HG02870 (cell line): Measurements from ENCODE around the gene SDK1.
A peak's percentile ranks its signal among the peaks of the same experiment; 100 is the strongest.

Source experiments
- ATAC-seq: cut with Tn5 transposase; IDR thresholded peaks from one replicate; pipeline ENCODE4 v1.9.1; 2021; ENCODE audit warnings: mild to moderate bottlenecking, moderate library complexity; ENCODE audit not compliant: unreplicated experiment

SDK1 gene

GRCh38 chr7:3455806-3456595, 154.9 kb downstream of the SDK1 start:
- ATAC-seq: no peak

GRCh38 chr7:3459111-3459510, 158.1 kb downstream of the SDK1 start:
- ATAC-seq: no peak

- no peak for ATAC-seq
Measured at GRCh38 chr7:3461923-3462322, 160.9 kb downstream of the SDK1 start.

DNA sequence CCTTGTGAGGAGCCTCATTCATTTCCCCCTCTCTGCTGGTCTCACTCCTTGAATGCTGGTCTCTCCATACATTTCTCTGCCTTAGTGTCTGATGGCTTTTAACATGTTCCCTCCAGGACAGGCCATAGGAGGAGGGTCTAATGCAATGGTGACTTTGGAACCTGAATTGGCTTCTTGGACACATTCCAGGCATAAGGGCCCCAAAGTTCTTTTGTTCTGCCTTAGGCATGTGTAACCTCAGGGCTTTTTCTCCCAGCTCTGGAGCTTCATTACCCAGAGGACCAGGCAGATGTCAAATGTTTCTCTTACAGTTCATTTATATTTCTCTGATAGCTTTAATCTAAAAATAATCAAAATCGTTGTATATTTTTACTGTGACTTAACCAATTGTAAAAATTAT, 162.6 kb downstream of the SDK1 start:
- no peak for ATAC-seq

- ATAC-seq: no peak
Measured at GRCh38 chr7:3464900-3465622, 164.0 kb downstream of the SDK1 start.

GRCh38 chr7:3466261-3466660, 165.2 kb downstream of the SDK1 start:
- ATAC-seq: no peak

GRCh38 chr7:3469641-3470040, 168.6 kb downstream of the SDK1 start:
- no peak for ATAC-seq

- no peak for ATAC-seq
Measured at GRCh38 chr7:3480197-3480596, 179.1 kb downstream of the SDK1 start.

- ATAC-seq: no peak
Measured at GRCh38 chr7:3481435-3481834, 180.4 kb downstream of the SDK1 start.

DNA sequence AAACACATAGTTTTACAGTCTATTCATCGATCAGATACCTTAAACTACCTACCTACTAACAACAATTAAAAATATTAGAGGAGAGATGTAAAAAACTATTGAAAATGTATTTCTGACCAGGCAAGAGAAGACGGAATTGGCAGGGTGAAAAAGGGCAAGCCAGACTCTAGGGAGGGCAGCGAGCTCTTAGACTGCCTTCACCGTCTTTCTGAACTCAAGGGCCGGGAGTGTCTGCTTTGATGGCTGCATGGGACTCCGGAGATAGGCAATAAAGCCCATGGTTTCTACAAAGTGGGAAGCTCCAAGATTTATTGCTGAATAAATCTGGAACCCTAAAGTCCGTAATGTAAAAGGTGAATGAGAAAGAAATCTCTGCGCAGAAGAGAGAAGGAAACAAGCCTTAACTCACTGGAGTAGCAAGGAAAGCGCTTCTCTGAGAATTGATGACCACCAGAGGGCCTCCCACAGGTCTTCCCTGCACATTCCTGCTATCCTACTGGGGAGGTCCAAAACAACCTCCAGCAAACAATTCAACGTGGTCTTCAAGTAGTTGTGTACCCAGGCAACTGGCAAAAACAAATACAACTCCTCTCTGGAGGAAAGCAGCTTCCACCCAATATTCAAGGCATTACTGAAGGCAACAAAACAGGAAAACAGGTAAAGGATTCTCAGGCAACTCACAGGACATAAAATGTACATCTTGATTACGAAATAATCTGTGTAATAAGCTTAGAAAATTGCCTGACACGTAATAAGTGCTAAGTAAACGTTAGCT, 181.3 kb downstream of the SDK1 start:
- ATAC-seq: no peak

DNA sequence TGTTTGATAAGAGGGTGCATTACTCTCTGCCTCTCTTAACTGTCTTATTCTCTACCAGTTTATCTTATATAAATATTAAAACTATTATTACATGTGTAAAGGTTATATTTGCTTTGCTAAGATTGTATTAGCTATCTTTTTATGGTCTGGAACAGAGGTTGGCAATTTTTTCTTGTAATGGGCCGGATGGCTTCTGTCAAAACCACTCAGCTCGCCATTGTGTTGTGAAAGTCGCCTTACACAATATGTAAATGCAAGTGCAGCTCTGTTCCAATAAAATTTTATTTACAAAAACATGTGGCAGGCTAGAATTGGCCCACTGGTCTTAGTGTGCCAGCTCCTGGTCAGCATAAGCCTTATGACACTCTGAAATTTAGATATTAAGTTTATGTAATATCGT, 185.8 kb downstream of the SDK1 start:
- no peak for ATAC-seq

DNA sequence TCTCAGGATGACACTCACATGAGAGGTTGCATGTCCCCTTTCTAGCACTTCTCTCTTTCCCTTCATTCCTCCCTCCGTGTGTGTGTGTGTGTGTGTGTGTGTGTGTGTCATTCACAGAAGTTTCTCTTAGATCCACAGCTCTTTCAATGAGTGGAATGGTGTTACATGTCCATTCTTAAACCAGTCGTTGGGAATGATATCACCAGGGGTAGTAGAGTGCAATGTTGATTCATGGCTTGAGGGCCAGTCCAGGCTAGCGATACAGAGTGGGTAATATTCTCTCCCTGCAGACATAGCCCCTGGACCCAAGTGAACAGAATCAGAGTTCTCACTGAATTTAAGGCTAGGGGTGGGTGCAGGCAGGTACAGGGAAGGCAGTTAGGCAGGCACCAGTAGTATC, 187.8 kb downstream of the SDK1 start:
- ATAC-seq: no peak

GRCh38 chr7:3493499-3493898, 192.4 kb downstream of the SDK1 start:
- no peak for ATAC-seq

DNA sequence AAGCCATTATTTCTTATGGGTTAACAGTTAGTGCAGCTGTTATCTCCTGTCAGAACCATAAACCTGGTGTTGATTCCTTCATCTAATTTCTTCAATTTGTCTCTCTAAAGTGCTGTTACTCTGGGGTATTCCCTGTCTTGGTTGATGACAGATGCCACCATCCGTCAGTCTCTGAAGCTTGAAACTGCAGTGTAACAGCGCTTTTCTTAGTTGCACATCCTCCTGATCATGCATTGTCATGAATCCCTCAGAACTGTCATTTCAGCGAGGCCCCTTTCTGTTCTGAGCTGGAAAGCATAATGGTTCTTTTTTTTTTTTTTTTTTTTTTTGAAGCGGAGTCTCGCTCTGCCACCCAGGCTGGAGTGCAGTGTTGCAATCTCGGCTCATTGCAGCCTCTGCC, 193.9 kb downstream of the SDK1 start:
- ATAC-seq: no peak

DNA sequence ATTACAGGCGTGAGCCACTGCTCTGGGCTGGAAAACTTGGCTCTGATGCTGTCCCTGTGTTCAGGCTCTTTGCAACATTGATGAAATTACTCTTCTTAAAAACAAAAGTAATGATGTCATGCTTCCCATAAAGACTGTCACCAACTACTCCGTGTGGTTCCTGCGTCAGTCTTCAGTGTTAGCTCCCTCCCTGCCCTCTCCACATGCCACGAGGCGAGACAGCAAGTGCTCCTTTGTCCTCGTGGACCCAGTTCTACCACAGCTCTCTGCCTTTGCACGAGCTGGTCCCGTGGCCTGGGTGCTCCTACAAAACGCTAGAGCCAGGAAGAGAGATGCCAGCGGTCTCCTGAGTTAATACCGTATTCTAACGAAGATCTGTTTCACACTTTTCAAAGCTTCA, 194.5 kb downstream of the SDK1 start:
- no peak for ATAC-seq

GRCh38 chr7:3495954-3496353, 194.9 kb downstream of the SDK1 start:
- no peak for ATAC-seq

- ATAC-seq: no peak
Measured at GRCh38 chr7:3497796-3498195, 196.7 kb downstream of the SDK1 start.

GRCh38 chr7:3501671-3502070, 200.6 kb downstream of the SDK1 start:
- no peak for ATAC-seq

GRCh38 chr7:3504384-3504783, 203.3 kb downstream of the SDK1 start:
- ATAC-seq: no peak

- ATAC-seq: peak; percentile 79
Measured at GRCh38 chr7:3510101-3511020, 209.3 kb downstream of the SDK1 start.

GRCh38 chr7:3517344-3517743, 216.3 kb downstream of the SDK1 start:
- ATAC-seq: no peak
